Stimulated activated CD8-positive, alpha-beta memory T cell treated with anti-CD3 and anti-CD28 coated beads, Interleukin-7, amount 100 ng/mL, for 1 hour (primary cell): ENCODE results near the gene ARID5B.

ENCODE experiments used
- DNase-seq, 2 donors: peaks; one replicate each; pipeline ENCODE4 v3.0.0-alpha.2; 2020; ENCODE audit warnings: low read depth in 2 of 2

The ARID5B gene

GRCh38 chr10:61941202-61941681 is 39.7 kb downstream of the ARID5B start:
- DNase-seq: no peak

GRCh38 chr10:61942604-61943461 is 41.3 kb downstream of the ARID5B start:
- DNase-seq: no peak

GRCh38 chr10:61943674-61944378 is 42.3 kb downstream of the ARID5B start:
- DNase-seq: no peak

GRCh38 chr10:61944410-61945147 is 43.1 kb downstream of the ARID5B start:
- DNase-seq: no peak

GRCh38 chr10:61949687-61950086 is 48.2 kb downstream of the ARID5B start:
- no peak for DNase-seq

- no peak for DNase-seq
Measured at GRCh38 chr10:61950449-61951143, 49.1 kb downstream of the ARID5B start.

DNA sequence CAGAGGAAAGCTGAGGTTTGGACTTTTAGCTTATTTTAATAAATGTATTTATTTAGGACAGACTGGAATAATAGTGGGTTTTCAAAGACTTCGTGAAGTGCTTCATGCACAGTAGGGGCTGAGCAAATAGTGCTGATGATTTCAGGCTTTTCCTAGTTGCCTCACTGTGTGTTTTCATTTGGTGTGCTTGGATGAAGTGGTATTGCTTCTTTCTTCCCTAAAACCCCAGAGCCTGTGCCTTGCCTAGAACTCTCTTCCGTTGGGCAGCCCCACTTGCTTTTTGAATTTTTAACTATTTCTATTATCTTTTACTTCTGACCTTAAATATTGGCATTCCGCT is 49.6 kb downstream of the ARID5B start:
- DNase-seq: no peak

DNA sequence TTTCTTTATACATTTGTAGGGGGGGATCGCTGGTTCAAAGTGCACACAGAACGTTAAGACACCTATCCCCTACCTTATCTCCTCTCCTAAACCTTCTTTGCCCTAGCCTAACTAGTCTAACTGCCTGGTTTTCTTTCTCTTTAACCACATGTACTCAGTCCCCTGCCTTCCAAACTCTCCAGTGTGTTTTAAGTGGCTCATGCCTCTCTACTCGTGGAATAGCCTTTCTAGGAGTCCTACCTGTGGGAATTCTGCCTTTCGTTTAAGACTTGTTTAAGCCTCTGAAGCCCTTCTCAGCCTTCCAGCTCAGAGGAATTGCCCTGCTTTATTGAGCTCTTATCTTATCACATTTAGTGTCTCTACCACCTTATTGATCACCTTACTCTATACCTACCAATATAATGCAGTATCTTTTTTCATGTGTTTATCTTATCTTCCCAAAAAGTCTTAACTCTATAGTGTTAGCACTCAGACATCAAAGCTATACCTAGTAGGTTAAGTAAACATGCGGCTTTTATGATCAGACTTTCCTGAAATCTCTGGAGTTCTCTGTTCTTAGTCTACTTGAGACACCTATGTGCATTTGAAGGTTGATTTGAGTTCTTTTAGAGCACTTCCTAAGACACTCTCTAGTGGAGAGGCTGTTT is 50.7 kb downstream of the ARID5B start:
- DNase-seq: no peak

DNA sequence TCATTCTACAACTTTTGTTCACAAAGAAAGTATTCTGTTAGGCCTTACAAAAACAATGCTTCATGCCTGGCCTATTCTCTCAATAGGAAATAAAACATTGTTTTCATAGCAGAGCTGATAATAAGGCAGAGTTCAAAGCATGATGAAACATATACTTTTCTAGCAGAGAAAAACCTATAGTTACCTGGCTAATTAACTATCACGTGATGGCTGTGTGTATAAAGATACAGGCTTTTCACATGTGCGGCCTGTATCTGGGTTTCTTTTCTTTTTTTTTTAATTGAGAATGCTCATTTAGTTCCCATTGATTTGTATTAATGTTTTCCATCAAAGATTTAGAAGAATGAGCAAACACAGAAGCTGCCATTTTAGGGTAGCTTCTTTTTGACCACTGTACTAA is 51.7 kb downstream of the ARID5B start:
- no peak for DNase-seq

DNA sequence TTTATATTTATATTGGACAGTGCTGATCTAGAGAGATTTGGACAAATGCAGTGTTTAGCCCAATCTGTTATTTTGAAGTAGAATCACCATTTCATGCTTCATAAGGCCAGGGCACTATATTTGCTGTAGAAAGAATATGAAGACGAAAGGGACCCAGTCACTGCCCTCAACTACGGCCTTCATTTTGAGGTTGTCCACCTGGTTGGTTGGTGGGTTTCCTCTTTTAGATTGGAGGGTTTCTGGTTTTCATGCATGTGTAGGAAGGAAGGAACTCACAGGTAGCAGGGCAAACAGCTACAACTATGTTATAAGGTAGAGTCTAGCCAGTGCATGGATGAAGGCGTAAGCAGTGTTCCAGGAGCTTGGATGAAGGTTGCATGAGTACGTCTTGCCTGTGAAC is 56.3 kb downstream of the ARID5B start:
- no peak for DNase-seq

DNA sequence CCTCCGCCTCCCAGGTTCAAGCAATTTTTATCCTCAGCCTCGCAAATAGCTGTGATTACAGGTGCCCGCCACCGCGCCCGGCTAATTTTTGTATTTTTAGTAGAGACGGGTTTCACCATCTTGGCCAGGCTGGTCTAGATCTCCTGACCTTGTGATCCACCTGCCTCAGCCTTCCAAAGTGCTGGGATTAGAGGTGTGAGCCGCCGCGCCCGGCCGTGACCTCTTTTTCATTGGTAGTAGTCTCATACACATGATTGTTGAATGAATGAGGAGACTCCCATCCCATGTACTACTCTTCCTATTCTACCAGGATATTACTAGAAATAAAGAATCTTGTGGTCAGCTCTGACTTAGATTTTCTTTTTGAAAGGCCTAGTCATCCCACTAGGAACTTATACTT is 56.8 kb downstream of the ARID5B start:
- DNase-seq: no peak

DNA sequence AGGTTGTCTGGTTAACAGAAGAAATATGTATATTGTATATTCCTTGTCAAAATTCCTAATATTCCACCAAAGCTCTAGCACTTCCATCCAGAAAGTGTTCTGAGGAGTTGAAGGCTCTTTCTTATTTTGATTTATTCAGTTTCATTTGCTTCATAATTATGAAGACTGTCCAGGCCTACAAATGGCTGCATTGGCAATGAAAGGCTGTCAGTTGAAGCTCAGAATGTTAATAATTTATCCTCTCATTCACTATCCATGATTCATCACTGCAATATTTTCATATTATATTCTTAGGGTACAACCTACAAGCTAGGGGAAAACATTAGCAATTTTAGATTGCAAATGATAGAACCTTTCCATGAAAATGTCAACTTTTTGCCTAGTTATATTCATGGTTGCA is 57.3 kb downstream of the ARID5B start:
- no peak for DNase-seq

GRCh38 chr10:61959814-61960213 is 58.3 kb downstream of the ARID5B start:
- DNase-seq: no peak

- no peak for DNase-seq
Measured at GRCh38 chr10:61960396-61961120, 59.1 kb downstream of the ARID5B start.

GRCh38 chr10:61961278-61961677 is 59.8 kb downstream of the ARID5B start:
- DNase-seq: no peak

GRCh38 chr10:61962971-61963370 is 61.5 kb downstream of the ARID5B start:
- DNase-seq: no peak

DNA sequence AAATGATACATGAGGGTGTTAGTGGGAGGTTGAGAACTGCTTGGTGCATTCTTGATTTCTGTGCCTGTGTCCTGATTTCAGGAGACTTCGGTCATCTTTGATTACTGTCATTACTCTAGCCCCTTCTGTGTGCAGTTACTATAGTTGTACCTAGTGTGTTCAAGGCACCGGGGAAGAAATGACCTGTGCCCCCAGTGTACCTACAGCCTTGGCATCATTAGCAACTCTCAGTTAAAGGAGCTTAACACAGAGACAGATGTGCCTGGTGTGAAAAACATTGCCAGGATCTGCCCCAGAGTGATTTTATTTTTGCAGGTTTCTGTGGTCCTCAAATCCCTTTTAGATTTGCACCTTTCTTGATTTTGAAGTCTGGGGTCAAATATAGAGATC is 62.2 kb downstream of the ARID5B start:
- DNase-seq: no peak

DNA sequence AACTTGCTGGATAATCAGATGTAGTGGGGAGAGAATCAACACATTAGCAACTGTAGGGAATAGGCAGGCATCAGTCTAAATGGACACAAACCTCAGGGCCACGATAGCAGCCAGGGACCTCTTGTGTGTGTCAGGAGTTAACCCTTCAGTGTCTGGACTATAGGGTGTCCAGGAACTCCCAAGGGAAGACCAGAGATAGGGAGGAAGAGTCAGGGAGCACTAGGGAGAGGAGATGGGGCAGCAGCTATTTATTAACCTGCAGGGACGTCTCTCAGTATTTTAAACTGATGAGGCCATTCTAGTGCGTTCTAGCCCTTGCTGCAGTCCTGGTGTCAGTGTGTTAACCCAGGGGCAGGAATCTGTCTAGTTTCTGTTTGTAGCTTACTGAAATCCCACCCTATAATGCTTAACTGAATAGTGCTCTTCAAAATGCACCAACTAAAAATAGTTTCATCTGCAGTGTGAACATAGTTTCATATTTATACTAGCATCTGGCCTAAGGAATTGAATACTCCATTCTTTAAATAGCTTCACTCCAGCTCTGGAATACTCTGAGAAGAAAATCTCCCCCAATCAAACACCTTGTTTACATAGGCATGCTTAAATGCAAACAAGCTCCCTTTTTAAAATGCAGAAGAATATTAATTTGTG is 62.7 kb downstream of the ARID5B start:
- DNase-seq: no peak

DNA sequence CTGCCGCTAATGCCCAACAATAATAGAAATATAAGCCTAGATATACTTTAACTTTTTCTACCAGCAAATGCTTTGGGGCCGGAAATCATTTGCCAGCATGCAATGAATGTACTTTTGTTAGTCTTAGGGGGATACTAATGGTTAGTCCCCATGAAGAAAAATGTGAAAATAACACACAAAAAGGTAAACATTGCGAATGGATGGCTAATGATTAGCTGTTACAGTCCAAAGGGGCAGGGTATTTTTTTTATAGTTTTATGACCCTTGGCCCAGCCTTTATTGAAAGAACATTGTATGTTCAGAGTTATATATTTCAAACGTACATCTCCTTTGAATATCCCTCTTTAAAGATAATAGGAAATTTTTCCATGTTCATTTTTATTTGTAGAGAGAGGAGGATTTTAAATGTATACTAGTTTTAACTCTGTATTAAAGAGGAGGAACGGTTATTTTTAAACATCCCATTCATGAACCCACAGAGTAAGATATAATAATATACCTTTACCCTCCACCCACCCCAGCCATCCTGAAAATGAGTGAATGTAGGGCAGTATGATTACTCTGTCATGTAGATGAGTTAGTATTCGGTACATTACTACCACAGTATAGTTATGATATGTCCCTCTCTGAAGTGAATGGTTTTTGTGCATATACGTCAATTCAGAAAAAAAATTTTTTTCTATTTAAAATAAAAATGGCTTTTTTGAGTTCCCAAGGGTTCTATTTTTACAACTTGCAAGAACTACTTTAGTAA is 63.6 kb downstream of the ARID5B start:
- no peak for DNase-seq
